ENCODE data around the gene NDUFA5.

DNA sequence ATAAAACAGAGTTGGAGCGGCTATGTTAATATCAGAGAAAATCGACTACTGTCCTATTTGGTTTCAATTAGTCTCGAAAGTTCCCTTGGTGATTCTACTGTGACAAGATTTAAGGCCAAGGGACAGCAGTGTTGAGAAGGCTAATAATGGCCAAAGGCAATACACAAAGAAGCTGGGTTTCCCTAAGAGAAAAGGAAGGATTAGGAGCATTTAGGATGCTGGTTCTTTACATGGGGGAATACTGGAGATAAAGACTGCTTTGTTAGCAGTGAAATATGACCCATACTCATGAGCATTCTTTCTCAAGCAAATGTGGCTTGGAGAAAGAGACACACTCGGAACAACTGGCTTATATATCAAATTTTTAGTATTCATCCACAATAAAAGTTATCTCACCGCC lies 55.4 kb downstream of the NDUFA5 start:
- TF ChIP-seq, protein P1, sequence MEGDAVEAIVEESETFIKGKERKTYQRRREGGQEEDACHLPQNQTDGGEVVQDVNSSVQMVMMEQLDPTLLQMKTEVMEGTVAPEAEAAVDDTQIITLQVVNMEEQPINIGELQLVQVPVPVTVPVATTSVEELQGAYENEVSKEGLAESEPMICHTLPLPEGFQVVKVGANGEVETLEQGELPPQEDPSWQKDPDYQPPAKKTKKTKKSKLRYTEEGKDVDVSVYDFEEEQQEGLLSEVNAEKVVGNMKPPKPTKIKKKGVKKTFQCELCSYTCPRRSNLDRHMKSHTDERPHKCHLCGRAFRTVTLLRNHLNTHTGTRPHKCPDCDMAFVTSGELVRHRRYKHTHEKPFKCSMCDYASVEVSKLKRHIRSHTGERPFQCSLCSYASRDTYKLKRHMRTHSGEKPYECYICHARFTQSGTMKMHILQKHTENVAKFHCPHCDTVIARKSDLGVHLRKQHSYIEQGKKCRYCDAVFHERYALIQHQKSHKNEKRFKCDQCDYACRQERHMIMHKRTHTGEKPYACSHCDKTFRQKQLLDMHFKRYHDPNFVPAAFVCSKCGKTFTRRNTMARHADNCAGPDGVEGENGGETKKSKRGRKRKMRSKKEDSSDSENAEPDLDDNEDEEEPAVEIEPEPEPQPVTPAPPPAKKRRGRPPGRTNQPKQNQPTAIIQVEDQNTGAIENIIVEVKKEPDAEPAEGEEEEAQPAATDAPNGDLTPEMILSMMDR (conservative IDR thresholded peaks at IDR 0.05; ENCODE audit: low read length) = no peak
- TF ChIP-seq EZH2phosphoT487 (IDR thresholded peaks at IDR 0.05; ENCODE audit: borderline replicate concordance, low read depth, low read length) = no peak
